Kidney epithelial cell (primary cell): Measurements from ENCODE around the gene VCAM1. TPM values are rescaled to one million over a fixed set of nuclear protein-coding genes. Genes with fewer than 3 reads are reported as not detected.

Source experiments
- DNase-seq: peaks from one replicate; pipeline ENCODE4 v3.0.0-alpha.2; 2010; ENCODE audit warnings: low read depth
- H3K27me3 ChIP-seq: 2 replicates; pipeline ENCODE4 v1.6.0; 2011; ENCODE audit warnings: low read length; ENCODE audit not compliant: control insufficient read depth, insufficient read depth
- H3K36me3 ChIP-seq: 2 replicates; pipeline ENCODE4 v1.5.1; 2011; ENCODE audit warnings: low read length; ENCODE audit not compliant: control insufficient read depth, insufficient read depth
- H3K4me3 ChIP-seq: 2 replicates; pipeline ENCODE4 v1.5.1; 2011; ENCODE audit warnings: low read depth, mild to moderate bottlenecking, control low read depth, low read length
- CTCF ChIP-seq: IDR thresholded peaks from 2 replicates; pipeline ENCODE4 v1.5.1; 2011; ENCODE audit warnings: mild to moderate bottlenecking, moderate library complexity, low read length, control low read depth, inconsistent platforms; ENCODE audit not compliant: insufficient read depth, poor library complexity, severe bottlenecking
- total RNA-seq: library from RNA; depleted of rRNA; stranded (reverse); fragments of >200 nt; gene quantifications from 2 replicates; pipeline ENCODE4 v1.2.3, GENCODE V29; 2015

The VCAM1 gene
- total RNA-seq, 1 donor from 2014 or later = 63.8 TPM

- DNase-seq = no peak
- H3K4me3 ChIP-seq = no peak overlapping the region
- H3K36me3 ChIP-seq = no peaks in the 10 kb centered on the region
- no peak for TF ChIP-seq CTCF
- no peaks in the 10 kb centered on the region for H3K27me3 ChIP-seq
These were observed 961 bp upstream of the VCAM1 start for GRCh38 chr1:100718581-100718980.

- Histone ChIP-seq H3K27me3 (no peaks in the 10 kb centered on the region), H3K36me3 (no peaks in the 10 kb centered on the region), H3K4me3 (peak overlapping the region; percentile 46)
- no peak for TF ChIP-seq CTCF
- no peak for DNase-seq
These were observed 559 bp downstream of the VCAM1 start for GRCh38 chr1:100720101-100720500.

- H3K36me3 ChIP-seq = no peaks in the 10 kb centered on the region
- H3K27me3 ChIP-seq = no peaks in the 10 kb centered on the region
- peak overlapping the region; percentile 46 for H3K4me3 ChIP-seq
- no peak for DNase-seq
- TF ChIP-seq CTCF = no peak
These were observed 1.2 kb downstream of the VCAM1 start for GRCh38 chr1:100720751-100721150.

- TF ChIP-seq CTCF = no peak
- Histone ChIP-seq H3K27me3 (no peaks in the 10 kb centered on the region), H3K36me3 (no peaks in the 10 kb centered on the region), H3K4me3 (peak overlapping the region; percentile 46)
- peak; percentile 14 for DNase-seq
These were observed 2.1 kb downstream of the VCAM1 start for GRCh38 chr1:100721526-100722207.

- no peak for DNase-seq
- Histone ChIP-seq H3K27me3 (no peaks in the 10 kb centered on the region), H3K36me3 (no peaks in the 10 kb centered on the region), H3K4me3 (peak overlapping the region; percentile 46)
- no peak for TF ChIP-seq CTCF
These were observed 2.7 kb downstream of the VCAM1 start for GRCh38 chr1:100722221-100722620.

- Histone ChIP-seq H3K36me3 (no peaks in the 10 kb centered on the region), H3K27me3 (no peaks in the 10 kb centered on the region), H3K4me3 (no peak overlapping the region)
- no peak for DNase-seq
- TF ChIP-seq CTCF = no peak
These were observed 4.7 kb downstream of the VCAM1 start for GRCh38 chr1:100724281-100724680.
